Naive thymus-derived CD4-positive, alpha-beta T cell (primary cell): ENCODE data around the gene PTPRR. TPM values are rescaled to one million over a fixed set of nuclear protein-coding genes. Genes with fewer than 3 reads are reported as not detected.
"Not testable (repeated sequence)": the region's sequence is repeated elsewhere in the genome, so short reads cannot be mapped to it uniquely, and the experiment has no call there.

Experiments
- ATAC-seq: fragments of 150-1000 bp; cut with Tn5 transposase; 2 replicates; pipeline ENCODE4 v1.10.0; 2021; ENCODE audit warnings: mild to moderate bottlenecking, moderate library complexity
- CTCF ChIA-PET: fragments of 350-600 bp; sonication (Branson Sonifier 250); formaldehyde crosslinking; loops from one replicate; lab custom pipeline; 2021; ENCODE audit warnings: antibody characterized with exemption; lab: Charles Lee
- POLR2A ChIA-PET: fragments of 350-600 bp; sonication (Branson Sonifier 250); formaldehyde crosslinking; loops from one replicate; lab custom pipeline; 2021; ENCODE audit warnings: antibody characterized with exemption, inconsistent platforms; lab: Charles Lee
- DNase-seq, 9 donors: peaks; one replicate each; pipeline versions ENCODE4 v3.0.0 to v3.0.0-alpha.2; 2020 to 2022; ENCODE audit warnings: mixed read lengths in 1 of 9
- H3K27ac ChIP-seq: one replicate; pipeline ENCODE4 v1.7.0; 2013; ENCODE audit warnings: mild to moderate bottlenecking, low read depth, low read length, moderate library complexity
- H3K27me3 ChIP-seq, 2 donors: one replicate each; pipeline ENCODE4 v1.7.0; 2013; ENCODE audit warnings: low read length in 2 of 2, mild to moderate bottlenecking in 2 of 2, moderate library complexity in 2 of 2; ENCODE audit not compliant: control insufficient read depth in 2 of 2, insufficient read depth in 2 of 2
- H3K36me3 ChIP-seq, 3 experiments: 1 replicate in 2 of 3; 2 replicates in 1 of 3; pipeline ENCODE4 v1.7.0; 2013; ENCODE audit warnings: low read length in 3 of 3, mild to moderate bottlenecking in 3 of 3, moderate library complexity in 1 of 3; ENCODE audit not compliant: insufficient read depth in 3 of 3, control insufficient read depth in 2 of 3
- H3K4me1 ChIP-seq, 2 donors: one replicate each; pipeline ENCODE4 v1.7.0; 2013; ENCODE audit warnings: low read length in 2 of 2, mild to moderate bottlenecking in 2 of 2, moderate library complexity in 1 of 2; ENCODE audit not compliant: control insufficient read depth in 2 of 2, insufficient read depth in 2 of 2
- H3K4me3 ChIP-seq: 2 replicates; pipeline ENCODE4 v1.7.0; 2013; ENCODE audit warnings: mild to moderate bottlenecking, low read length
- H3K9me3 ChIP-seq, 3 experiments: 1 replicate in 2 of 3; 2 replicates in 1 of 3; pipeline ENCODE4 v1.7.0; 2013; ENCODE audit warnings: low read length in 3 of 3; ENCODE audit not compliant: control insufficient read depth in 2 of 3
- H3K27ac Mint-ChIP-seq, 9 donors: one replicate each; pipeline ENCODE4 v1.8.0; 2020 to 2022; ENCODE audit warnings: mixed read lengths in 9 of 9, mild to moderate bottlenecking in 8 of 9, moderate library complexity in 5 of 9, inconsistent platforms in 2 of 9
- H3K27me3 Mint-ChIP-seq, 5 donors: one replicate each; pipeline ENCODE4 v1.8.0; 2021 to 2022; ENCODE audit warnings: mixed read lengths in 5 of 5, mild to moderate bottlenecking in 1 of 5
- H3K36me3 Mint-ChIP-seq, 5 donors: one replicate each; pipeline ENCODE4 v1.8.0; 2020 to 2022; ENCODE audit warnings: mixed read lengths in 5 of 5, mild to moderate bottlenecking in 3 of 5, inconsistent platforms in 1 of 5
- H3K4me1 Mint-ChIP-seq, 7 donors: one replicate each; pipeline ENCODE4 v1.8.0; 2020 to 2022; ENCODE audit warnings: mixed read lengths in 7 of 7, mild to moderate bottlenecking in 3 of 7, inconsistent platforms in 1 of 7
- H3K4me3 Mint-ChIP-seq, 10 donors: one replicate each; pipeline ENCODE4 v1.8.0; 2020 to 2022; ENCODE audit warnings: mild to moderate bottlenecking in 10 of 10, mixed read lengths in 10 of 10, moderate library complexity in 6 of 10, inconsistent platforms in 2 of 10
- H3K9me3 Mint-ChIP-seq, 11 donors: one replicate each; pipeline ENCODE4 v1.8.0; 2020 to 2022; ENCODE audit warnings: mixed read lengths in 11 of 11, mild to moderate bottlenecking in 4 of 11, inconsistent platforms in 1 of 11, moderate library complexity in 1 of 11
- intact Hi-C, 2 donors: fragments of 100-400 bp; cut with micrococcal nuclease; formaldehyde crosslinking; loops; one replicate each; pipeline ENCODE4 v1.15.1; 2023
- polyA plus RNA-seq, 2 donors: library from polyadenylated mRNA; unstranded; fragments of 300-500 nt; fragmentation: Illumina TruSeq; gene quantifications; one replicate each; pipeline ENCODE4 v1.2.3, GENCODE V29; 2021
- total RNA-seq, 6 experiments: library from RNA in 5 of 6; stranded (reverse) in 5 of 6; gene quantifications; 1 replicate in 5 of 6; 2 replicates in 1 of 6; pipeline ENCODE4 v1.2.3 and lab custom pipeline; 2021 to 2026

The PTPRR gene
- total and polyA plus RNA-seq, 7 experiments from 2014 or later: not detected

GRCh38 chr12:70735197-70735596 lies 185.3 kb downstream of the PTPRR start:
- H3K9me3 ChIP-seq, H3K27ac Mint-ChIP-seq, H3K27me3 ChIP-seq, H3K4me1 Mint-ChIP-seq, H3K36me3 Mint-ChIP-seq, ATAC-seq, CTCF ChIA-PET, POLR2A ChIA-PET, H3K4me3 Mint-ChIP-seq, H3K4me3 ChIP-seq, H3K36me3 ChIP-seq, H3K27ac ChIP-seq, H3K9me3 Mint-ChIP-seq, H3K4me1 ChIP-seq, DNase-seq: not testable (repeated sequence)
- intact Hi-C loops: loop anchor here in 1 of 2 donors (10.0 kb wide), 1 partner anchor 680 kb away; no protein-coding TSS in a partner anchor
- H3K27me3 Mint-ChIP-seq: peaks cover 0 to 32% (median 13%) of the 10 kb centered on the region in 5 donors

GRCh38 chr12:70733385-70733784 lies 187.2 kb downstream of the PTPRR start:
- intact Hi-C loops: loop anchor here (2.0 to 10.0 kb wide), 3 partner anchors 141 to 1013 kb away; no protein-coding TSS in a partner anchor
- Mint-ChIP-seq H3K27me3 (peaks cover 0 to 23% (median 6%) of the 10 kb centered on the region in 5 donors), H3K4me1 (peaks cover 0 to 2% (median 0%) of the 10 kb centered on the region in 7 donors), H3K27ac (no peak overlapping the region), H3K36me3 (no peaks in the 10 kb centered on the region), H3K9me3 (peaks cover 0 to 1% (median 0%) of the 10 kb centered on the region in 11 donors), H3K4me3 (no peak overlapping the region)
- POLR2A ChIA-PET: no interaction called here
- H3K9me3 ChIP-seq: no peaks in the 10 kb centered on the region
- CTCF ChIA-PET: no interaction called here
- H3K27me3 ChIP-seq: no peaks in the 10 kb centered on the region
- H3K4me3 ChIP-seq: no peak overlapping the region
- H3K36me3 ChIP-seq: no peaks in the 10 kb centered on the region
- no peak overlapping the region for H3K27ac ChIP-seq
- DNase-seq (peak in 2 of 9 donors; percentile 8 to 30), ATAC-seq (peak; percentile 57)
- H3K4me1 ChIP-seq: no peaks in the 10 kb centered on the region

GRCh38 chr12:70732287-70732686 lies 188.3 kb downstream of the PTPRR start:
- Mint-ChIP-seq H3K27ac (no peak overlapping the region), H3K36me3 (no peaks in the 10 kb centered on the region), H3K4me1 (peaks cover 0 to 2% (median 0%) of the 10 kb centered on the region in 7 donors), H3K9me3 (peaks cover 0 to 1% (median 0%) of the 10 kb centered on the region in 11 donors), H3K4me3 (no peak overlapping the region), H3K27me3 (peaks cover 0 to 17% (median 6%) of the 10 kb centered on the region in 5 donors)
- intact Hi-C loops: loop anchor here (2.0 to 10.0 kb wide), 3 partner anchors 140 to 1015 kb away; no protein-coding TSS in a partner anchor
- ChIA-PET POLR2A (no interaction called here), CTCF (no interaction called here)
- Histone ChIP-seq H3K9me3 (no peaks in the 10 kb centered on the region), H3K27ac (no peak overlapping the region), H3K36me3 (no peaks in the 10 kb centered on the region), H3K4me3 (no peak overlapping the region), H3K27me3 (no peaks in the 10 kb centered on the region), H3K4me1 (no peaks in the 10 kb centered on the region)
- ATAC-seq (no peak), DNase-seq (no peak)

GRCh38 chr12:70730675-70731180 lies 189.8 kb downstream of the PTPRR start:
- POLR2A ChIA-PET: no interaction called here
- H3K4me1 Mint-ChIP-seq: peaks cover 0 to 2% (median 0%) of the 10 kb centered on the region in 7 donors
- H3K27ac ChIP-seq: no peak overlapping the region

GRCh38 chr12:70724444-70724843 lies 196.1 kb downstream of the PTPRR start:
- ATAC-seq (no peak), DNase-seq (no peak)
- H3K4me1 Mint-ChIP-seq: peaks cover 5 to 19% (median 8%) of the 10 kb centered on the region in 7 donors
- POLR2A ChIA-PET: no interaction called here
- Histone ChIP-seq H3K4me3 (no peak overlapping the region), H3K27ac (no peak overlapping the region), H3K4me1 (no peaks in the 10 kb centered on the region), H3K27me3 (no peaks in the 10 kb centered on the region), H3K36me3 (no peaks in the 10 kb centered on the region), H3K9me3 (no peaks in the 10 kb centered on the region)
- no peak overlapping the region for H3K27ac Mint-ChIP-seq
- no peaks in the 10 kb centered on the region for H3K36me3 Mint-ChIP-seq
- intact Hi-C loops: no loop called here
- CTCF ChIA-PET: no interaction called here
- peaks cover 0 to 11% (median 6%) of the 10 kb centered on the region in 5 donors for H3K27me3 Mint-ChIP-seq
- no peak overlapping the region for H3K4me3 Mint-ChIP-seq
- no peaks in the 10 kb centered on the region for H3K9me3 Mint-ChIP-seq

More at GRCh38 chr12:70730675-70731180, 189.8 kb downstream of the PTPRR start:
- intact Hi-C loops: loop anchor here (1.0 to 10.0 kb wide), 6 partner anchors 138 to 851 kb away; no protein-coding TSS in a partner anchor
- Histone ChIP-seq H3K4me3 (no peak overlapping the region), H3K4me1 (no peaks in the 10 kb centered on the region), H3K9me3 (no peaks in the 10 kb centered on the region), H3K36me3 (no peaks in the 10 kb centered on the region), H3K27me3 (no peaks in the 10 kb centered on the region)
- Mint-ChIP-seq H3K27ac (peak overlapping the region in 1 of 9 donors; percentile 87), H3K9me3 (no peaks in the 10 kb centered on the region), H3K4me3 (no peak overlapping the region), H3K27me3 (peaks cover 3 to 10% (median 6%) of the 10 kb centered on the region in 5 donors), H3K36me3 (no peaks in the 10 kb centered on the region)
- ATAC-seq (no peak), DNase-seq (no peak)
- CTCF ChIA-PET: interaction anchor here (0.6 to 2.6 kb wide), 2 partner anchors 25 to 851 kb away, joined by 5 to 11 read pairs; no protein-coding TSS in a partner anchor

- Mint-ChIP-seq H3K36me3 (no peaks in the 10 kb centered on the region), H3K27me3 (peaks cover 0 to 20% (median 10%) of the 10 kb centered on the region in 5 donors), H3K27ac (peak overlapping the region in 3 of 9 donors; percentile 14 to 70 (median 61)), H3K9me3 (no peaks in the 10 kb centered on the region), H3K4me1 (peaks cover 5 to 19% (median 8%) of the 10 kb centered on the region in 7 donors), H3K4me3 (peak overlapping the region in 1 of 10 donors; percentile 52)
- no peaks in the 10 kb centered on the region for H3K36me3 ChIP-seq
- no peak overlapping the region for H3K4me3 ChIP-seq
- no peak overlapping the region for H3K27ac ChIP-seq
- H3K27me3 ChIP-seq: no peaks in the 10 kb centered on the region
- intact Hi-C loops: no loop called here
- no peak for ATAC-seq
- no peaks in the 10 kb centered on the region for H3K4me1 ChIP-seq
- ChIA-PET POLR2A (no interaction called here), CTCF (no interaction called here)
- DNase-seq: peak in 3 of 9 donors; percentile 9 to 73 (median 24)
- no peaks in the 10 kb centered on the region for H3K9me3 ChIP-seq
These were observed 197.8 kb downstream of the PTPRR start for GRCh38 chr12:70722584-70723343.
